Smooth muscle cell (in vitro differentiated cells): Measurements from ENCODE around the gene CACNA1D. TPM values are rescaled to one million over a fixed set of nuclear protein-coding genes. Genes with fewer than 3 reads are reported as not detected.

ENCODE experiments used
- DNase-seq: peaks from one replicate; lab custom pipeline; 2025; ENCODE audit not compliant: unreplicated experiment; lab: John Stamatoyannopoulos, UW
- H2AFZ ChIP-seq: fragments of 200-600 bp; sonication (generic); 2 replicates; pipeline ENCODE4 v1.6.0; 2016; ENCODE audit warnings: antibody characterized with exemption, low read depth, mild to moderate bottlenecking
- H3F3A ChIP-seq: fragments of 200-600 bp; sonication (generic); 2 replicates; pipeline ENCODE4 v1.6.0; 2017; ENCODE audit warnings: antibody characterized with exemption, low read depth
- H3K27ac ChIP-seq: fragments of 200-600 bp; sonication (generic); 2 replicates; pipeline ENCODE4 v1.5.1; 2016; ENCODE audit warnings: low read depth, mild to moderate bottlenecking
- H3K27me3 ChIP-seq: fragments of 200-600 bp; sonication (generic); 2 replicates; pipeline ENCODE4 v1.6.1; 2016; ENCODE audit warnings: low read depth, mild to moderate bottlenecking
- H3K36me3 ChIP-seq: fragments of 200-600 bp; sonication (generic); 2 replicates; pipeline ENCODE4 v1.5.1; 2016; ENCODE audit warnings: low read depth
- H3K4me1 ChIP-seq: fragments of 200-600 bp; sonication (generic); 2 replicates; pipeline ENCODE4 v1.5.1; 2016; ENCODE audit warnings: low read depth
- H3K4me2 ChIP-seq: fragments of 200-600 bp; sonication (generic); 2 replicates; pipeline ENCODE4 v1.6.0; 2016; ENCODE audit warnings: mild to moderate bottlenecking
- H3K4me3 ChIP-seq: fragments of 200-600 bp; sonication (generic); 2 replicates; pipeline ENCODE4 v1.5.1; 2016; ENCODE audit warnings: mild to moderate bottlenecking
- H3K79me2 ChIP-seq: fragments of 200-600 bp; sonication (generic); 2 replicates; pipeline ENCODE4 v1.6.0; 2016; ENCODE audit warnings: low read depth, mild to moderate bottlenecking
- H3K9ac ChIP-seq: fragments of 200-600 bp; sonication (generic); 2 replicates; pipeline ENCODE4 v1.6.0; 2016; ENCODE audit warnings: low read depth
- H3K9me3 ChIP-seq: fragments of 200-600 bp; sonication (generic); replicated peaks from 2 replicates; pipeline ENCODE4 v1.5.1; 2016; ENCODE audit warnings: low read depth
- H4K20me1 ChIP-seq: fragments of 200-600 bp; sonication (generic); 2 replicates; pipeline ENCODE4 v1.6.0; 2016; ENCODE audit warnings: low read depth
- WGBS: methylation state at CpG from one replicate; pipeline ENCODE4 v1.1.7; 2016; ENCODE audit warnings: low lambda C conversion rate; 5-methylcytosine and 5-hydroxymethylcytosine counted together
- polyA plus RNA-seq: library from polyadenylated mRNA; unstranded; fragments of >200 nt; fragmentation: Nextera tagmentation; extraction: Ambion mirVana; gene quantifications from 2 replicates; pipeline ENCODE4 v1.2.1, GENCODE V29; 2016
- total RNA-seq: library from RNA; depleted of rRNA; stranded (reverse); fragments of >200 nt; gene quantifications from 2 replicates; pipeline ENCODE4 v1.2.3, GENCODE V29; 2014
- TF ChIP-seq, protein P1 (sequence below): fragments of 200-600 bp; sonication (generic); IDR thresholded peaks from 2 replicates; pipeline ENCODE4 v1.5.1; 2017; ENCODE audit warnings: borderline replicate concordance, mild to moderate bottlenecking, antibody characterized with exemption; ENCODE audit not compliant: insufficient read depth, poor library complexity, severe bottlenecking

The CACNA1D gene
- total and polyA plus RNA-seq, 2 experiments from 2014 or later, result 0.63 to 1.4 TPM

DNA sequence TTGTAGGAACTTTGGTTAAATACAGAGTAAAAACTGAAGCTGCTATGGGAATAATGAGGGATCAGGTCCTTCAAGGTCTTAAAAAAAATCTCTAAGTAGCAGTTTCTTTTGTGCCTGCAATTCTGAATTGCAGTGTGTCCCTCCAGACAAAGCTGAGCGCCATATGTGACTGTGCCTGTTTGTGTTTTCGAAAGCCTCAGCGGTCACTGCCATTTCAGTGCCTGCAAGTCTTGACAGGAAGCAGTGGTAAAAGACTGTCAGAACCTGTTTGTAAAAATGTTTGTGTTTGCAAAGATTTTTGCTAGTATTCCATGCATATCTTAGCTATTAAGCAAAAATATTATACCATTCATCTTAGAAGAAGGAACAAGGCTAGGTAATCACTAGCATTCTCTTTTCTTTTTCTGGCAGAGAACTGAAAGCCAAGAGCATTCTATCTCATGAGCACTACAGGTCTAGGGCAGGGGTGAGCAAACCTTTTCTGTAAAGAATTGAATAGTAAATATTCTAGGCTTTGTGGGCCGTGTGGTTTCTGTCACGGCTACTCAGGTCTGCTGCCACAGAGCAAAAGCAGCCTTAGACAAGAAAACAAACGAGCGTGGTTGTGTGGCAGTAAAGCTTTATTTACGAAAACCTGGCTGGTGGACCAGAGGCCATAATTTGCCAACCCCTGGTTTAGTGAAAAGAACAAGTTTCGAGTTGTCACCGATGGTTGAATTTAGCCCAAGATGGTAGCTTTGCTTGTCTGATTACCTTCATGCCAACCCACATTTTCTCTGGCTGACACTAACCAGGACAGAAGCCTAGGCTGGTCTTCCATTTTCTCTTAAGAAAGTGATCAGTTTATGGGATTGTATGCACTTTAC is 134.4 kb downstream of the CACNA1D start:
- Histone ChIP-seq H4K20me1 (no peaks in the 10 kb centered on the region), H3K4me2 (no peak overlapping the region), H3K4me3 (no peak overlapping the region), H3K9ac (no peak overlapping the region), H3F3A (no peaks in the 10 kb centered on the region), H3K9me3 (no peaks in the 10 kb centered on the region), H2AFZ (no peak overlapping the region), H3K4me1 (no peaks in the 10 kb centered on the region), H3K27me3 (peaks cover 6% of the 10 kb centered on the region), H3K36me3 (no peaks in the 10 kb centered on the region), H3K79me2 (no peaks in the 10 kb centered on the region), H3K27ac (no peak overlapping the region)
- no peak for DNase-seq
- TF ChIP-seq, protein P1, sequence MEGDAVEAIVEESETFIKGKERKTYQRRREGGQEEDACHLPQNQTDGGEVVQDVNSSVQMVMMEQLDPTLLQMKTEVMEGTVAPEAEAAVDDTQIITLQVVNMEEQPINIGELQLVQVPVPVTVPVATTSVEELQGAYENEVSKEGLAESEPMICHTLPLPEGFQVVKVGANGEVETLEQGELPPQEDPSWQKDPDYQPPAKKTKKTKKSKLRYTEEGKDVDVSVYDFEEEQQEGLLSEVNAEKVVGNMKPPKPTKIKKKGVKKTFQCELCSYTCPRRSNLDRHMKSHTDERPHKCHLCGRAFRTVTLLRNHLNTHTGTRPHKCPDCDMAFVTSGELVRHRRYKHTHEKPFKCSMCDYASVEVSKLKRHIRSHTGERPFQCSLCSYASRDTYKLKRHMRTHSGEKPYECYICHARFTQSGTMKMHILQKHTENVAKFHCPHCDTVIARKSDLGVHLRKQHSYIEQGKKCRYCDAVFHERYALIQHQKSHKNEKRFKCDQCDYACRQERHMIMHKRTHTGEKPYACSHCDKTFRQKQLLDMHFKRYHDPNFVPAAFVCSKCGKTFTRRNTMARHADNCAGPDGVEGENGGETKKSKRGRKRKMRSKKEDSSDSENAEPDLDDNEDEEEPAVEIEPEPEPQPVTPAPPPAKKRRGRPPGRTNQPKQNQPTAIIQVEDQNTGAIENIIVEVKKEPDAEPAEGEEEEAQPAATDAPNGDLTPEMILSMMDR, result no peak
- 60% methylated on average over 10 of the region's 10 CpGs for WGBS

DNA sequence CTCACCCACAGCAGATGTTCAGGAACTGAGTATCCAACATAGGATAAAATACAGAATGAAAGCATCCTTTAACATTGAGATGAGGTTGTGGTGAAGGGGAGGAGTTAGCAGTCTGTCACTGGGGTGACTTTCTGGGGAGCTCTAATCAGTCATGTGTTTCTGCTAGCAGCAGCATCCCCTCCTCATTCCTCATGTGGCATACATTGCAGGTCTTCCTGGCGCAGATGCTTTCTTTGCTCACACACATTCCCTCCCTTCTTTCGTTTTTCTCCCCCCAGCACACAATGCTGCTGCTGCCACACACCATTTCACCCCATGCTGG is 135.0 kb downstream of the CACNA1D start:
- H3K79me2 ChIP-seq, result no peaks in the 10 kb centered on the region
- H2AFZ ChIP-seq, result no peak overlapping the region
- TF ChIP-seq, protein P1, result no peak
- H3K4me3 ChIP-seq, result no peak overlapping the region
- H3K27ac ChIP-seq, result no peak overlapping the region
- DNase-seq, result no peak
- no peaks in the 10 kb centered on the region for H3K9me3 ChIP-seq
- no peaks in the 10 kb centered on the region for H3F3A ChIP-seq
- H3K27me3 ChIP-seq, result peaks cover 7% of the 10 kb centered on the region
- no peak overlapping the region for H3K4me2 ChIP-seq
- no peaks in the 10 kb centered on the region for H3K36me3 ChIP-seq
- H3K9ac ChIP-seq, result no peak overlapping the region
- 79% methylated on average over 2 of the region's 2 CpGs for WGBS
- H3K4me1 ChIP-seq, result no peaks in the 10 kb centered on the region
- H4K20me1 ChIP-seq, result no peaks in the 10 kb centered on the region

DNA sequence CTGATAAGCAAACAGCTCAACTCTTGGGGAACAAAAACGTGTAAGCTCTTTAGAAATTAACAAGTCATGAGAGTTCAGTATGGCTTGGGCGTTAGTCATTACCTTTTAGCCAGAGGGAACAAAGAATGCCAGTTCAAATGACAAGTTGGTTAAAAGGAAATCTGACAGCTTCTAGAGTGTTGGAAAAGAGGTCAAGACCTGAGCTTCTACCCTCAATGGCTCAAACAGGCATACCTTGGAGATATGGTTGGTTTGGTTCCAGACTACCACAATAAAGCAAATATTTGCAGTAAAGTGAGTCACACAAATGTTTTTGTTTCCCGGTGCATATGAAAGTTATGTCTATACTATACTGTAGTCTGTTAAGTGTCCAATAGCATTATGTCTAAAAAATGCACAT is 136.1 kb downstream of the CACNA1D start:
- Histone ChIP-seq H3K4me2 (no peak overlapping the region), H3K9me3 (no peaks in the 10 kb centered on the region), H4K20me1 (no peaks in the 10 kb centered on the region), H3F3A (no peaks in the 10 kb centered on the region), H2AFZ (no peak overlapping the region), H3K9ac (no peak overlapping the region), H3K27ac (no peak overlapping the region), H3K27me3 (peaks cover 18% of the 10 kb centered on the region), H3K79me2 (no peaks in the 10 kb centered on the region), H3K4me1 (no peaks in the 10 kb centered on the region), H3K36me3 (no peaks in the 10 kb centered on the region), H3K4me3 (no peak overlapping the region)
- TF ChIP-seq, protein P1, result no peak
- 57% methylated on average over 3 of the region's 3 CpGs for WGBS
- DNase-seq, result no peak
